Sigmoid colon (tissue), 4 donors: ENCODE results near the gene DCLK2.

ENCODE experiments used
- CTCF ChIP-seq, 4 experiments: fragments of 450-650 bp in 3 of 4; fragments of 200-600 bp in 1 of 4; IDR thresholded peaks; one replicate each; pipeline ENCODE4 v1.5.1; 2016 to 2019; ENCODE audit warnings: antibody characterized with exemption in 4 of 4, mild to moderate bottlenecking in 3 of 4, moderate library complexity in 2 of 4
- EP300 ChIP-seq, 4 donors: sonication (generic); formaldehyde crosslinking; IDR thresholded peaks; one replicate each; pipeline ENCODE4 v1.6.1; 2017; ENCODE audit warnings: antibody characterized with exemption in 4 of 4
- POLR2AphosphoS5 ChIP-seq, 4 donors: sonication (generic); formaldehyde crosslinking; IDR thresholded peaks; one replicate each; pipeline ENCODE4 v1.6.1; 2017; ENCODE audit warnings: antibody characterized with exemption in 4 of 4

GRCh38 chr4:150268444-150268843 lies 190.2 kb downstream of the DCLK2 start:
- TF ChIP-seq POLR2AphosphoS5 (IDR thresholded peaks at IDR 0.05) (no peak), EP300 (IDR thresholded peaks at IDR 0.05) (no peak), CTCF (IDR thresholded peaks at IDR 0.05) (no peak)
